Measurements from ENCODE around the gene ATXN7L3. TPM values are rescaled to one million over a fixed set of nuclear protein-coding genes. Genes with fewer than 3 reads are reported as not detected.

The ATXN7L3 gene
- total RNA-seq, 4 donors from 2014 or later: 39.3 to 46.0 (median 40.6) TPM

DNA sequence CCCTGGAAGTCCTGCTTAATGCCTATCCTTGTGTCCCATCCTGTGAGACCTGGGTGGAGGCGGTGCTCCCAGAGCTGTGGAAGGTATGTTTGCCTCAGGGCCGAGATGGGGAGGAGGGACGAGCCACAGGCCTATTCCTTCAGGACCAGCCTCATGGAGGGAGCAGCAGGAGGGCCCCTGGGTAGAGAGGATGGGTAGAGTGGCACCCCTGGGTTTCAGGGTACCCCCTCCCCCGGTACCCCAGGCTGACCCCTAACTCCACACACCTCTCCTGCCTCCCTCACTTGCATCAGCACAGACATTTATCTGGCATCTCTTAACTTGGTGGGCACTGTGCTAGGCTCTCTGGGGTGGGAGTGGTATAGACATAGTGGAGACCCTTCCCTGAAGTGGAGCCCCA lies 22.0 kb downstream of the ATXN7L3 start:
- no peaks in the 10 kb centered on the region for H3K27me3 ChIP-seq
- H3K4me1 ChIP-seq: peaks cover 12 to 16% of the 10 kb centered on the region in 2 donors
- DNase-seq: no peak
- in situ Hi-C loops (cut with MboI; ENCODE audit: low sequenced_read_pairs in 4 of 4) (no loop called here), intact Hi-C loops (cut with DNase I; ENCODE audit: low total_unique reads) (no loop called here)
- peaks cover 0 to 21% of the 10 kb centered on the region in 2 donors for H3K36me3 ChIP-seq
- TF ChIP-seq, protein P1, sequence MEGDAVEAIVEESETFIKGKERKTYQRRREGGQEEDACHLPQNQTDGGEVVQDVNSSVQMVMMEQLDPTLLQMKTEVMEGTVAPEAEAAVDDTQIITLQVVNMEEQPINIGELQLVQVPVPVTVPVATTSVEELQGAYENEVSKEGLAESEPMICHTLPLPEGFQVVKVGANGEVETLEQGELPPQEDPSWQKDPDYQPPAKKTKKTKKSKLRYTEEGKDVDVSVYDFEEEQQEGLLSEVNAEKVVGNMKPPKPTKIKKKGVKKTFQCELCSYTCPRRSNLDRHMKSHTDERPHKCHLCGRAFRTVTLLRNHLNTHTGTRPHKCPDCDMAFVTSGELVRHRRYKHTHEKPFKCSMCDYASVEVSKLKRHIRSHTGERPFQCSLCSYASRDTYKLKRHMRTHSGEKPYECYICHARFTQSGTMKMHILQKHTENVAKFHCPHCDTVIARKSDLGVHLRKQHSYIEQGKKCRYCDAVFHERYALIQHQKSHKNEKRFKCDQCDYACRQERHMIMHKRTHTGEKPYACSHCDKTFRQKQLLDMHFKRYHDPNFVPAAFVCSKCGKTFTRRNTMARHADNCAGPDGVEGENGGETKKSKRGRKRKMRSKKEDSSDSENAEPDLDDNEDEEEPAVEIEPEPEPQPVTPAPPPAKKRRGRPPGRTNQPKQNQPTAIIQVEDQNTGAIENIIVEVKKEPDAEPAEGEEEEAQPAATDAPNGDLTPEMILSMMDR (IDR thresholded peaks at IDR 0.05 in 4 of 5, conservative IDR thresholded peaks at IDR 0.05 in 1 of 5): no peak
- no peak for TF ChIP-seq POLR2A (IDR thresholded peaks at IDR 0.05)
- no peak overlapping the region for H3K4me3 ChIP-seq
- H3K27ac ChIP-seq: peak overlapping the region in 1 of 4 donors; percentile 51
- no peak for ATAC-seq
- H3K9me3 ChIP-seq: no peaks in the 10 kb centered on the region

DNA sequence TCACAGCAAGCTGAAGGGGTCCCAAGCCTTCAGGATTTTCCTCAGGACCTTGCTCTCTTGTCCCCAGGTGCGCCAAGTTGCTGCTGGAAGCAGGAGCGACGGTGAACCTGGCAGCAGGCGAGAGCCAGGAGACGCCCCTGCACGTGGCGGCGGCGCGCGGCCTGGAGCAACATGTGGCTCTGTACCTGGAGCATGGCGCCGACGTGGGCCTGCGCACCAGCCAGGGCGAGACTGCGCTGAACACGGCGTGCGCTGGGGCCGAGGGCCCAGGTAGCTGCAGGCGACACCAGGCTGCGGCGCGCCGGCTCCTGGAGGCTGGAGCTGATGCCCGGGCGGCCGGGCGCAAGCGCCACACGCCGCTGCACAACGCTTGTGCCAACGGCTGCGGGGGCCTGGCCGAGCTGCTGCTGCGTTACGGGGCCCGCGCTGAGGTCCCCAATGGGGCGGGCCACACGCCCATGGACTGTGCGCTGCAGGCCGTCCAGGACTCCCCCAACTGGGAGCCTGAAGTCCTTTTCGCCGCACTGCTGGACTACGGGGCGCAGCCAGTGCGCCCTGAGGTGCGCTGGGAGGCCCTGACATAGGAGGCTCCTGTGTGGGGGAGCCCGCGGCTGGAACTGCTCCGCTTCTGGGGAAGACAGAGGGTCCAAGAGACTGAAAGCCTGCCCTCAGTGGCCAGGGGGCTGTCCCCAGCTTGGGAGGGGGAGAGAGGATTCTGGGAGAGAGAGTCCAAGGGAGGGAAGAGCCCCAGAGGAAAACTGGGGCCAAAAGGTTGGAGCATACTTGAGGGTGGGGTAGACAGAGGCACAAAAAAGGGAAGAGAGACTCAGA lies 22.8 kb downstream of the ATXN7L3 start:
- peaks cover 0 to 21% of the 10 kb centered on the region in 2 donors for H3K36me3 ChIP-seq
- in situ Hi-C loops (cut with MboI; ENCODE audit: low sequenced_read_pairs in 4 of 4): no loop called here

DNA sequence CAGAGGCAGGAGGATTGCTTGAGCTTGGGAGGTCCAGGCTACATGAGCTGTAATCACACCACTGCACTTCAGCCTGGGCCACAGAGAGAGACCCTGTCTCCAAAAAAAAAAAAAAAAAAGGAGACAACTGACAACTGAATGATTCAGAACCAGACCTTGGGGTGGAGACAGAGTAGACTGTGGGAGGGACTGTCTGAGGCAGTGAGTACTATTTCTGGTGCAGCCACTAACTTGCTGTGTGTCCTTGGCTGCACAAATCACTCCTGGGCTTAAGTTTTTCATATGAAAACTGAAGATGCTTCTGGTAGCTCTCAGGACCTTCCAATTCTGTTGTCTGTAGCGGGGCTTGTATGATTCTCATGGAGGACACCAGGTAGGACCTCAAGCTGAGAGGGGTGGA lies 23.4 kb downstream of the ATXN7L3 start:
- no peak for ATAC-seq
- intact Hi-C loops (cut with DNase I; ENCODE audit: low total_unique reads) (no loop called here), in situ Hi-C loops (cut with MboI; ENCODE audit: low sequenced_read_pairs in 4 of 4) (no loop called here)
- H3K36me3 ChIP-seq: peaks cover 0 to 21% of the 10 kb centered on the region in 2 donors
- H3K4me1 ChIP-seq: peaks cover 17 to 18% of the 10 kb centered on the region in 2 donors
- DNase-seq: no peak
- no peaks in the 10 kb centered on the region for H3K9me3 ChIP-seq
- H3K4me3 ChIP-seq: no peak overlapping the region
- no peak for TF ChIP-seq POLR2A (IDR thresholded peaks at IDR 0.05)
- TF ChIP-seq, protein P1 (IDR thresholded peaks at IDR 0.05 in 4 of 5, conservative IDR thresholded peaks at IDR 0.05 in 1 of 5): no peak
- peak overlapping the region in 2 of 4 donors; percentile 20 to 100 for H3K27ac ChIP-seq
- no peaks in the 10 kb centered on the region for H3K27me3 ChIP-seq

More for the DNA sequence above, 22.8 kb downstream of the ATXN7L3 start:
- H3K27ac ChIP-seq: peak overlapping the region in 1 of 4 donors; percentile 51
- H3K4me3 ChIP-seq: no peak overlapping the region
- ATAC-seq (no peak), DNase-seq (no peak)
- intact Hi-C loops (cut with DNase I; ENCODE audit: low total_unique reads): no loop called here
- TF ChIP-seq, protein P1 (IDR thresholded peaks at IDR 0.05 in 4 of 5, conservative IDR thresholded peaks at IDR 0.05 in 1 of 5): no peak
- no peak for TF ChIP-seq POLR2A (IDR thresholded peaks at IDR 0.05)
- H3K9me3 ChIP-seq: no peaks in the 10 kb centered on the region
- H3K27me3 ChIP-seq: no peaks in the 10 kb centered on the region
- peaks cover 15 to 17% of the 10 kb centered on the region in 2 donors for H3K4me1 ChIP-seq

DNA sequence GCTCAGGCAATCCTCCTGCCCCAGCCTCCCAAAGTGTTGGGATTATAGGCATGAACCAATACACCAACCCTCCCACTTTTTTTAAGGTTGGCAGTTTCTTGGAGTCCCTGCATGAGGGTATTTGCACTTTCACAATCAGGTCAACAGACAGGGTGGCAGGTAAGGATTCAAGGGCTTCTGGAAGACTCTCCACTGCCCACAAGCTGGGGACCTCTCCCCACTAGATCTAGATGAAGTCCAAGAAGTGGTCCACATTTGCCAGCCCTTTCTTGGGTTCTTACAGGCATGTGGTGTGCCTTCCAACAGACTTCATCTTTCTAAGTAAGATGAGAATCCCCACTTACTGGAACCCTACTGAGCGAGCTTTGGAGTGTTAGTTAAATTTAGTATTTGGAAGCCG lies 25.3 kb downstream of the ATXN7L3 start:
- Histone ChIP-seq H3K9me3 (no peaks in the 10 kb centered on the region), H3K27me3 (no peaks in the 10 kb centered on the region), H3K4me1 (peaks cover 24 to 26% of the 10 kb centered on the region in 2 donors), H3K36me3 (peaks cover 0 to 21% of the 10 kb centered on the region in 2 donors), H3K4me3 (no peak overlapping the region), H3K27ac (peak overlapping the region; percentile 54 to 100 (median 80))
- intact Hi-C loops (cut with DNase I; ENCODE audit: low total_unique reads) (loop anchor here (5.0 kb wide), 1 partner anchor 38 kb away; no protein-coding TSS in a partner anchor), in situ Hi-C loops (cut with MboI; ENCODE audit: low sequenced_read_pairs in 4 of 4) (loop anchor here in 1 of 4 donors (25.0 kb wide), 1 partner anchor 262 kb away; the partner anchor contains the start of gene MPP2)
- no peak for TF ChIP-seq POLR2A (IDR thresholded peaks at IDR 0.05)
- TF ChIP-seq, protein P1 (IDR thresholded peaks at IDR 0.05 in 4 of 5, conservative IDR thresholded peaks at IDR 0.05 in 1 of 5): no peak
- DNase-seq (no peak), ATAC-seq (no peak)
